Muscle of leg (tissue), 11 donors: ENCODE data around the gene SRM. TPM values are rescaled to one million over a fixed set of nuclear protein-coding genes. Genes with fewer than 3 reads are reported as not detected.
"Not testable (repeated sequence)": the region's sequence is repeated elsewhere in the genome, so short reads cannot be mapped to it uniquely, and the experiment has no call there.

Experiments
- DNase-seq: peaks from one replicate; pipeline ENCODE4 v3.0.0; 2013
- H3K27ac ChIP-seq: one replicate; pipeline ENCODE4 v1.5.1; 2013; ENCODE audit warnings: mild to moderate bottlenecking, low read length, control low read depth
- H3K27me3 ChIP-seq: one replicate; pipeline ENCODE4 v1.6.1; 2013; ENCODE audit warnings: low read length; ENCODE audit not compliant: control insufficient read depth, insufficient read depth
- H3K36me3 ChIP-seq: one replicate; pipeline ENCODE4 v1.6.1; 2013; ENCODE audit warnings: low read length; ENCODE audit not compliant: control insufficient read depth, insufficient read depth
- H3K4me1 ChIP-seq: one replicate; pipeline ENCODE4 v1.6.1; 2013; ENCODE audit warnings: low read length; ENCODE audit not compliant: control insufficient read depth, insufficient read depth
- H3K4me3 ChIP-seq: one replicate; pipeline ENCODE4 v1.5.1; 2013; ENCODE audit warnings: low read length, control low read depth
- H3K9me3 ChIP-seq: replicated peaks from 2 replicates; pipeline ENCODE4 v1.6.1; 2013; ENCODE audit warnings: low read depth, low read length; ENCODE audit not compliant: control insufficient read depth
- WGBS: methylation state at CpG from one replicate; pipeline ENCODE4 v1.1.5; 2013; ENCODE audit warnings: missing lambda C conversion rate; ENCODE audit not compliant: insufficient coverage; 5-methylcytosine and 5-hydroxymethylcytosine counted together
- polyA plus RNA-seq, 8 donors: library from polyadenylated mRNA; unstranded; fragments of 120-200 nt; gene quantifications; one replicate each; pipeline versions ENCODE4 v1.2.1 to v1.2.3, GENCODE V29; 2013; ENCODE audit warnings: inconsistent platforms in 1 of 8, low replicate concordance in 1 of 8; ENCODE audit not compliant: insufficient read length in 8 of 8, insufficient read depth in 1 of 8
- total RNA-seq: library from RNA; stranded (reverse); fragments of 120-200 nt; gene quantifications from one replicate; pipeline ENCODE4 v1.2.4, GENCODE V29; 2013

SRM gene
- total and polyA plus RNA-seq, 9 donors, result 17.7 to 89.3 (median 72.0) TPM

GRCh38 chr1:11098931-11099309 is 39.1 kb upstream of the SRM start:
- Histone ChIP-seq H3K4me3 (peak overlapping the region; percentile 58), H3K36me3 (peaks cover 26% of the 10 kb centered on the region), H3K9me3 (no peaks in the 10 kb centered on the region), H3K27ac (no peak overlapping the region), H3K27me3 (no peaks in the 10 kb centered on the region), H3K4me1 (peaks cover 7% of the 10 kb centered on the region)
- DNase-seq, result no peak
- WGBS, result 0% methylated on average over 1 of the region's 5 CpGs

- H3K27me3 ChIP-seq, H3K4me3 ChIP-seq, H3K27ac ChIP-seq, H3K9me3 ChIP-seq, DNase-seq, H3K4me1 ChIP-seq: not testable (repeated sequence)
- peaks cover 52% of the 10 kb centered on the region for H3K36me3 ChIP-seq
- WGBS, result no CpG with 5 or more reads among the region's 3 CpGs
Observed at GRCh38 chr1:11083784-11084183, 24.0 kb upstream of the SRM start.

- Histone ChIP-seq H3K27me3 (no peaks in the 10 kb centered on the region), H3K4me1 (no peaks in the 10 kb centered on the region), H3K36me3 (peaks cover 64% of the 10 kb centered on the region), H3K4me3 (no peak overlapping the region), H3K27ac (no peak overlapping the region), H3K9me3 (no peaks in the 10 kb centered on the region)
- no peak for DNase-seq
- 100% methylated on average over 3 of the region's 12 CpGs for WGBS
Observed at GRCh38 chr1:11080931-11081330, 21.1 kb upstream of the SRM start.

DNA sequence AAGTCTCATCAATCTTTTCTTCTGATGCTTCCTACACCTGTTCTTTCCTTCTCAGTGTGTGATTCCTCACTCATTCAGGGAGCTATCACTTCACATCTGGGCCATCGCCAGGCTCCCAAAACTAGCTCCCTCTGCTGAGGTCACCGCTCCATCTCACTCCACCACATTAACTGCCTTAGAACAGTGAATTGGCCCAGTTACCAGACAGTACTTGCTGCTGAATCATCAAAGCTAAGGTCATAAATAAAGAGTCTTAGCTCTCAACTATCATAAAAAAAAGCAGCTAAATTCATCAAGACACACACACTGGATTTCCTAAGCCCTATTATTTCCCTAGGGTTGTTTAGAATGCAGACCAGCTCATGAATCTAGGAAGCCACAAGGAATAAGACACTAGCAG is 18.8 kb upstream of the SRM start:
- H3K9me3 ChIP-seq, result no peaks in the 10 kb centered on the region
- H3K4me1 ChIP-seq, result no peaks in the 10 kb centered on the region
- WGBS, result 100% methylated on average over 2 of the region's 2 CpGs
- no peaks in the 10 kb centered on the region for H3K27me3 ChIP-seq
- no peak for DNase-seq
- no peak overlapping the region for H3K4me3 ChIP-seq
- H3K36me3 ChIP-seq, result peaks cover 82% of the 10 kb centered on the region
- H3K27ac ChIP-seq, result no peak overlapping the region

GRCh38 chr1:11073398-11073797 is 13.6 kb upstream of the SRM start:
- WGBS, result no CpG with 5 or more reads among the region's 7 CpGs
- H3K27me3 ChIP-seq, H3K4me3 ChIP-seq, DNase-seq, H3K4me1 ChIP-seq, H3K27ac ChIP-seq, H3K9me3 ChIP-seq: not testable (repeated sequence)
- H3K36me3 ChIP-seq, result peaks cover 90% of the 10 kb centered on the region

GRCh38 chr1:11072216-11072917 is 12.5 kb upstream of the SRM start:
- no peaks in the 10 kb centered on the region for H3K27me3 ChIP-seq
- no peak overlapping the region for H3K27ac ChIP-seq
- no peak overlapping the region for H3K4me3 ChIP-seq
- DNase-seq, result no peak
- peaks cover 92% of the 10 kb centered on the region for H3K36me3 ChIP-seq
- no peaks in the 10 kb centered on the region for H3K4me1 ChIP-seq
- WGBS, result 67% methylated on average over 6 of the region's 13 CpGs
- no peaks in the 10 kb centered on the region for H3K9me3 ChIP-seq

DNA sequence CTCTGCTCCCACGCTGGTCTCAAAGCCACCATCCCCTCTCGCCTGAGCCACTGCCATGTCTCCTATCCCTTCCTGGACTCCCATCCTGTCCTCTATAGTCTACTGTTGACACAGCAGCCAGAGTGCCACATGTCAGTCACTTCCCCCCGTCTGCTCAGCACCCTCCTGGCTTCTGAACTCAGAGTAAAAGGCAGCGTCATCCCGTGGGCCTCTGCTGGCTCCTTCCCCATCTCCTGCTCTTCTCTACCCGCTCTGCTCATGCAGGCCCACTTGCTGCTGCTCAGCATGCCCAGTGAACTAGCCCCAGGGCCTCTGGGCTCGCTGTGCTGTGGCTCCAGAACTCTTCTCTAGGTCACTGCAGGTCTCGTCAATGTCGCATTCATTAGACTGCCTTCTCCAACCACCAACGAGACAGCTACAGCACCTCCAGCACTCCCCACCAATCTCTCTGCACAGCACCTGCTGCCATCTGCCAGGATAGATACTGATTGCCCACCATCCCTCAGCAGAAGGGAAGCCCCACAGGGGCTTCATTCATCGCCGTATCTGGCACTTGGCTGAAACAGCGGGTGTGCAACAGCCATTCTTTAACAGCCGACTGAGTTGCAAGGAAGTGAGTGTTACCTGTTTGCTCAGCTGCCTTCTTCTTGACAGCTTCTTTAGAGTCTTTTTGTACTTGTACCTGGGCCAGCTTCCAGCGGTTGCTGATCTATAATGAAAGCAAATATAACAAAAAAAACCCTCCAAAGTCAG is 11.8 kb upstream of the SRM start:
- no peaks in the 10 kb centered on the region for H3K4me1 ChIP-seq
- H3K9me3 ChIP-seq, result no peaks in the 10 kb centered on the region
- no peaks in the 10 kb centered on the region for H3K27me3 ChIP-seq
- no peak overlapping the region for H3K27ac ChIP-seq
- DNase-seq, result no peak
- peaks cover 88% of the 10 kb centered on the region for H3K36me3 ChIP-seq
- no peak overlapping the region for H3K4me3 ChIP-seq
- 89% methylated on average over 7 of the region's 15 CpGs for WGBS

DNA sequence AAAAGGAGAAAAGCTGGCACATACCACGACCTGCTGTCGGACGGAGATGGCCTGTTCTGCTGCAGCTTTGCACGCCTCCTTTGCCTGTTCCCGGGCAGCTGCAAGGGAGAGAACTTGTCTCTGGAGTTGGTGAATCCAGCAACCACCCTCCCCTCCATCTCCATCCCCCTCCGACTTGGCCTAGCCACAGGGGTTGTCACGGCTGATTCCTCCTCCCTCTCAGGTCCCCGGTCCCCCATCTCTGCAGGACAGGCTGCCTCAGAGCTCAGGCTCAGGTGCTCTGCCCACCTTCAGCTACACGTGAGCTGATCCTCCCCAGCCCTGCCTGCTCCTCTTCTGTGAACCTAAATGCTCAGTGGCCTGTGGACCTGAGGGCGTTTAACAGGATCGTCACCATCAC is 11.1 kb upstream of the SRM start:
- Histone ChIP-seq H3K36me3 (peaks cover 88% of the 10 kb centered on the region), H3K9me3 (no peaks in the 10 kb centered on the region), H3K4me1 (no peaks in the 10 kb centered on the region), H3K27me3 (no peaks in the 10 kb centered on the region), H3K27ac (no peak overlapping the region), H3K4me3 (no peak overlapping the region)
- WGBS, result 77% methylated on average over 9 of the region's 11 CpGs
- DNase-seq, result no peak

DNA sequence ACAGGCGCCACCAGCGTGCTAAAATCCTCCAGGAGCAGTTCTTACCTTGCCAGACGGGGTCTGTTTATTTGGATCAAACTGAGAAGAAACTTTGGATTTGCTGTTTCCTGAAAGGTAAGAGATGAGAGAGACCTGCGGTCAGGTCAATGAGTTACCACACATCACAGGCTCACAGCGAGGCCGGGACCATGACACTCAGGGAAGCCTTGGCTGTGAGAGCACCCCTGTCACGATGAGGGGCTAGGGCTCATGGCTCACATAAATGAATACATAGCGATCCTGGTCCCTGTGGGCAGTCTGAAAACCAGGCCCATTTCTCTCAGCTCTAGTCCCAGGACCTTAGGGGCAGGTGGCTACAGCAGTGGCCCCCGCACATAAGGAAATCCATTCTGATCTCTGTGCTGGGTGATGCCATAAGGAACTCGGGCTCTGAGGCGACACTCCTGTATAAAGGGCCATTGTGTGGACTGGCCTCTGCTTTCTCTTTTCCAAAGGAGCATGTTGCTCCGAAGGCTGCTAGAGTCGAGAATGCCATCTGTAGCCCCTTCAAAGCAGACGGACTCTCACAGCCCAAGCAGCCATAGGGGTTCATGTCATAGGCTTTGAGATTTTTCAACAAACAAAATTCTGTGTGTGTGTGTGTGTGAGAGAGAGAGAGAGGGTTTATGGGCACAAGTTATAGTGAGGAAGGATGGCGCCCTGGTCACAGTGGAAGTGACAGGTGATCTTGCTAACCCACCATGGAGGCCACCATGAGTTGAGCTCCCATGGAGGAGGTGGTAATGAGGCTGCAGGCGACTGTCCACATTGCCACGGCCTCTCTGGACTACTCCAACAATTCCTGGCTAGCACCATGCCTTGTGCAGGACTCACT is 9.0 kb upstream of the SRM start:
- Histone ChIP-seq H3K27me3 (no peaks in the 10 kb centered on the region), H3K4me1 (no peaks in the 10 kb centered on the region), H3K9me3 (no peaks in the 10 kb centered on the region), H3K27ac (no peak overlapping the region), H3K4me3 (no peak overlapping the region), H3K36me3 (peaks cover 82% of the 10 kb centered on the region)
- no peak for DNase-seq
- 88% methylated on average over 15 of the region's 17 CpGs for WGBS
